Measurements from ENCODE around the gene SLAIN2.
A peak's percentile ranks its signal among the peaks of the same experiment; 100 is the strongest.

Gene SLAIN2

GRCh38 chr4:48334236-48334635 is 7.1 kb upstream of the SLAIN2 start:
- no peak for DNase-seq (ENCODE audit: low read depth in 2 of 3, low spot score in 2 of 3)

- no peak for DNase-seq (ENCODE audit: low read depth in 2 of 3, low spot score in 2 of 3)
Observed at GRCh38 chr4:48334900-48335384, 6.4 kb upstream of the SLAIN2 start.

- DNase-seq (ENCODE audit: low read depth in 2 of 3, low spot score in 2 of 3): no peak
Observed at GRCh38 chr4:48336146-48336870, 5.0 kb upstream of the SLAIN2 start.

GRCh38 chr4:48337731-48338130 is 3.6 kb upstream of the SLAIN2 start:
- DNase-seq (ENCODE audit: low read depth in 2 of 3, low spot score in 2 of 3): no peak

GRCh38 chr4:48339642-48340041 is 1.7 kb upstream of the SLAIN2 start:
- DNase-seq (ENCODE audit: low read depth in 2 of 3, low spot score in 2 of 3): no peak

GRCh38 chr4:48340276-48340964 is 909 bp upstream of the SLAIN2 start:
- DNase-seq (ENCODE audit: low read depth in 2 of 3, low spot score in 2 of 3): no peak

GRCh38 chr4:48341776-48342605 is 662 bp downstream of the SLAIN2 start:
- peak; percentile 18 to 20 (median 19) for DNase-seq (ENCODE audit: low read depth in 2 of 3, low spot score in 2 of 3)

GRCh38 chr4:48342606-48342880 is 1.2 kb downstream of the SLAIN2 start:
- DNase-seq (ENCODE audit: low read depth in 2 of 3, low spot score in 2 of 3): no peak

GRCh38 chr4:48343035-48343434 is 1.7 kb downstream of the SLAIN2 start:
- DNase-seq (ENCODE audit: low read depth in 2 of 3, low spot score in 2 of 3): no peak

GRCh38 chr4:48343551-48343950 is 2.2 kb downstream of the SLAIN2 start:
- no peak for DNase-seq (ENCODE audit: low read depth in 2 of 3, low spot score in 2 of 3)

GRCh38 chr4:48345542-48345941 is 4.2 kb downstream of the SLAIN2 start:
- no peak for DNase-seq (ENCODE audit: low read depth in 2 of 3, low spot score in 2 of 3)

GRCh38 chr4:48346594-48346993 is 5.3 kb downstream of the SLAIN2 start:
- DNase-seq (ENCODE audit: low read depth in 2 of 3, low spot score in 2 of 3): no peak

GRCh38 chr4:48347282-48347921 is 6.1 kb downstream of the SLAIN2 start:
- no peak for DNase-seq (ENCODE audit: low read depth in 2 of 3, low spot score in 2 of 3)

GRCh38 chr4:48350871-48351270 is 9.5 kb downstream of the SLAIN2 start:
- DNase-seq (ENCODE audit: low read depth in 2 of 3, low spot score in 2 of 3): no peak

GRCh38 chr4:48352793-48353192 is 11.5 kb downstream of the SLAIN2 start:
- DNase-seq (ENCODE audit: low read depth in 2 of 3, low spot score in 2 of 3): no peak

GRCh38 chr4:48356355-48356754 is 15.0 kb downstream of the SLAIN2 start:
- no peak for DNase-seq (ENCODE audit: low read depth in 2 of 3, low spot score in 2 of 3)

- DNase-seq (ENCODE audit: low read depth in 2 of 3, low spot score in 2 of 3): no peak
Observed at GRCh38 chr4:48360285-48361011, 19.1 kb downstream of the SLAIN2 start.

GRCh38 chr4:48361012-48361400 is 19.7 kb downstream of the SLAIN2 start:
- no peak for DNase-seq (ENCODE audit: low read depth in 2 of 3, low spot score in 2 of 3)

- no peak for DNase-seq (ENCODE audit: low read depth in 2 of 3, low spot score in 2 of 3)
Observed at GRCh38 chr4:48366611-48367010, 25.3 kb downstream of the SLAIN2 start.

GRCh38 chr4:48367016-48367415 is 25.7 kb downstream of the SLAIN2 start:
- no peak for DNase-seq (ENCODE audit: low read depth in 2 of 3, low spot score in 2 of 3)

GRCh38 chr4:48368389-48368788 is 27.1 kb downstream of the SLAIN2 start:
- no peak for DNase-seq (ENCODE audit: low read depth in 2 of 3, low spot score in 2 of 3)
